Thoracic aorta (tissue), 2 donors: ENCODE measurements around the gene ENTPD6. TPM values are rescaled to one million over a fixed set of nuclear protein-coding genes. Genes with fewer than 3 reads are reported as not detected.

ENCODE experiments used
- ATAC-seq: fragments of 150-250 bp; one replicate; pipeline ENCODE4 v1.8.0; 2017; ENCODE audit warnings: low read depth; ENCODE audit not compliant: insufficient number of reproducible peaks, low FRiP score
- DNase-seq: peaks from one replicate; pipeline ENCODE4 v3.0.0-alpha.2; 2020; ENCODE audit warnings: low spot score
- H3K27ac ChIP-seq, 2 donors: fragments of 200-600 bp; sonication (generic); 1 replicate in 1 of 2; 2 replicates in 1 of 2; pipeline ENCODE4 v1.5.1; 2016; ENCODE audit warnings: mild to moderate bottlenecking in 2 of 2, moderate library complexity in 2 of 2
- H3K27me3 ChIP-seq: fragments of 200-600 bp; sonication (generic); replicated peaks from 2 replicates; pipeline ENCODE4 v1.6.0; 2016; ENCODE audit warnings: mild to moderate bottlenecking; ENCODE audit not compliant: insufficient read depth
- H3K36me3 ChIP-seq: fragments of 200-600 bp; sonication (generic); one replicate; pipeline ENCODE4 v1.5.1; 2016
- H3K4me1 ChIP-seq, 2 donors: fragments of 200-600 bp; sonication (generic); 1 replicate in 1 of 2; 2 replicates in 1 of 2; pipeline versions ENCODE4 v1.5.1 to v1.6.0; 2016; ENCODE audit warnings: low read depth in 2 of 2, mild to moderate bottlenecking in 1 of 2; ENCODE audit not compliant: control insufficient read depth in 1 of 2
- H3K4me3 ChIP-seq: fragments of 200-600 bp; sonication (generic); 2 replicates; pipeline ENCODE4 v1.5.1; 2016; ENCODE audit warnings: mild to moderate bottlenecking
- H3K9me3 ChIP-seq: fragments of 200-600 bp; sonication (generic); 2 replicates; pipeline ENCODE4 v1.5.1; 2016
- total RNA-seq, 2 donors: library from RNA; depleted of rRNA; stranded (reverse); fragments of >200 nt; gene quantifications; one replicate each; pipeline versions ENCODE4 v1.1.0 to v1.2.3, GENCODE V29; 2016
- TF ChIP-seq, protein P1 (sequence below): fragments of 200-600 bp; sonication (generic); IDR thresholded peaks from one replicate; pipeline ENCODE4 v1.5.1; 2019; ENCODE audit warnings: antibody characterized with exemption

The ENTPD6 gene
- total RNA-seq, 2 donors from 2014 or later: 82.0 to 107 TPM

DNA sequence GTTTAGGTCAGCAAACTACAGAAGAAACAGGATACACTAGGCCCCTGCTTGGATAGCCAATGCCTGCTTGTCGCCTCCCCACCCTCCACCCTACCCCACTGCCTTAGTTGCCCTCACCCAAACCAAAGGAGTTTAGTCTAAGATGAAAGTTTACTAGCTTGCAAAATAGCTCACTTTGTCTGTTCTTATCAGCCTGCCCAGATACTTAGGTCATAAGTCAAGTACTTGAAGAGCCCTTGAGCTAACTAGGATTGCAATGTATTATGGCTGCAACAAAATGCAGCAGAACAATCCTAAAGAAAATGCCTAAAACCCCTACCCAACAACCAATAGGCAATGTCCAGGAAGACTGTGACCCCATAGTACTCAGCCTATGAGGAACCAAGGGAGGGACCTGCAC, 7.3 kb upstream of the ENTPD6 start:
- no peak for ATAC-seq
- Histone ChIP-seq H3K4me3 (no peak overlapping the region), H3K9me3 (no peaks in the 10 kb centered on the region), H3K36me3 (no peaks in the 10 kb centered on the region), H3K27me3 (no peaks in the 10 kb centered on the region), H3K4me1 (peaks cover 0 to 16% of the 10 kb centered on the region in 2 donors), H3K27ac (no peak overlapping the region)
- TF ChIP-seq, protein P1, sequence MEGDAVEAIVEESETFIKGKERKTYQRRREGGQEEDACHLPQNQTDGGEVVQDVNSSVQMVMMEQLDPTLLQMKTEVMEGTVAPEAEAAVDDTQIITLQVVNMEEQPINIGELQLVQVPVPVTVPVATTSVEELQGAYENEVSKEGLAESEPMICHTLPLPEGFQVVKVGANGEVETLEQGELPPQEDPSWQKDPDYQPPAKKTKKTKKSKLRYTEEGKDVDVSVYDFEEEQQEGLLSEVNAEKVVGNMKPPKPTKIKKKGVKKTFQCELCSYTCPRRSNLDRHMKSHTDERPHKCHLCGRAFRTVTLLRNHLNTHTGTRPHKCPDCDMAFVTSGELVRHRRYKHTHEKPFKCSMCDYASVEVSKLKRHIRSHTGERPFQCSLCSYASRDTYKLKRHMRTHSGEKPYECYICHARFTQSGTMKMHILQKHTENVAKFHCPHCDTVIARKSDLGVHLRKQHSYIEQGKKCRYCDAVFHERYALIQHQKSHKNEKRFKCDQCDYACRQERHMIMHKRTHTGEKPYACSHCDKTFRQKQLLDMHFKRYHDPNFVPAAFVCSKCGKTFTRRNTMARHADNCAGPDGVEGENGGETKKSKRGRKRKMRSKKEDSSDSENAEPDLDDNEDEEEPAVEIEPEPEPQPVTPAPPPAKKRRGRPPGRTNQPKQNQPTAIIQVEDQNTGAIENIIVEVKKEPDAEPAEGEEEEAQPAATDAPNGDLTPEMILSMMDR: no peak
- no peak for DNase-seq

DNA sequence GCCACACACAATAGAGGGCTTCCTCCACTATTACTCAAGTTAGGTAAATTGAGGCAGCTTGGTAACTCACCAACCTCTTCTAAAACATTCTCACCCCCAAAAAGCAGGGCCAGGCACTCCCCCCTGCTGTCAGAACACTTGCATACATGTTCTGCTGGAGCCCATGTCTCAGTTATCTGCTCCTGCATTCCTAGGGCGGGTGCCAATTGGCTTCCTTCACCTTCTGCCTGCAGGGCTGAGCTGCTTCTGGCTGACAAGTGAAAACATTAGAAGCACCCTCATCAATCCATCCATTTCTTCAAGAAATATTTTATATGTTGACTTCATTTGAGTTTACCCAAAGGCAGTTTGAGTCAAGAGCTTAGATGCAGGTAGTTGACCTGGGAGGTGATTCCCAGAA, 4.5 kb upstream of the ENTPD6 start:
- DNase-seq: no peak
- Histone ChIP-seq H3K36me3 (no peaks in the 10 kb centered on the region), H3K4me3 (no peak overlapping the region), H3K27ac (no peak overlapping the region), H3K27me3 (no peaks in the 10 kb centered on the region), H3K9me3 (no peaks in the 10 kb centered on the region), H3K4me1 (peaks cover 0 to 22% of the 10 kb centered on the region in 2 donors)
- TF ChIP-seq, protein P1: no peak
- no peak for ATAC-seq

DNA sequence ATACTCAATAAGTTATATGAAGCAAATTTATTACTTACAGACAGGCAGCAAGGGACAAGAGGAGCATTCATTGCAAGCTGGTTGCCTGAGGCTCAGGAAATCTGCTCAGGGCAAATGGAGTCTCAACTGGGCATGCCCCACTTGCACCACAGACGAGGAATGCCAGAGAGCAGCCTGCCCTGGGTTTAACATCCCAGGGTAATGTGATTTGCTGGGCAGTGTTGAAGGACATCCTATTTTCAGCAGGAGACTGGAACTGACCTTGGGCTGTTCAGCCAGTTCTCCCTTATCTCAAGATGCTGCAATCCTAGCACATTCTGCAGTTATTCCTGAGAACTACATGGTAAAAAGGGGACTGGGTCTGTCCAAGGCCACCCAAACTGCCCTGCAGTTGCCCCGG, 3.8 kb upstream of the ENTPD6 start:
- H3K27ac ChIP-seq: no peak overlapping the region
- peaks cover 3 to 28% of the 10 kb centered on the region in 2 donors for H3K4me1 ChIP-seq
- no peak for ATAC-seq
- H3K36me3 ChIP-seq: no peaks in the 10 kb centered on the region
- no peaks in the 10 kb centered on the region for H3K9me3 ChIP-seq
- H3K4me3 ChIP-seq: no peak overlapping the region
- no peaks in the 10 kb centered on the region for H3K27me3 ChIP-seq
- TF ChIP-seq, protein P1: no peak
- DNase-seq: no peak

DNA sequence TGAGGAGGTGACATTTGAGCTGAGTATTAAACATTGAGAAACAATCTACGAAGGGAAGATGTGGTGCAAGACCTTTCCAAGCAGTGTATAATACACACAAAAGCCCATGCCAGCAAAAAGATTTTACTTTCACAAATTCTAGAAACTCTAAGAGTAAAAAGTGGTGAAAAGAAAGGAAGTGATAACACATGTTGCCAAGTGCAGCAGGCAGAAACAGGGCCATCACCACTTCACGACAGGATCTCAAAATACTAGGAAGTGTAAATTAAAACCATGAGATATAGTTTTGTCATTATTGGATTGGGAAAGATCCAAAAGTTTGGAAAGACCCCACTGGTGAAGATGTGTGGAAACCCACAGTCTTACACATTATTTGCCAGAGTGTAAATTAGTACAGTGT, 1.7 kb upstream of the ENTPD6 start:
- Histone ChIP-seq H3K36me3 (no peaks in the 10 kb centered on the region), H3K27ac (no peak overlapping the region), H3K9me3 (no peaks in the 10 kb centered on the region), H3K27me3 (no peaks in the 10 kb centered on the region), H3K4me1 (peaks cover 8 to 48% of the 10 kb centered on the region in 2 donors), H3K4me3 (no peak overlapping the region)
- no peak for DNase-seq
- TF ChIP-seq, protein P1: no peak
- no peak for ATAC-seq

DNA sequence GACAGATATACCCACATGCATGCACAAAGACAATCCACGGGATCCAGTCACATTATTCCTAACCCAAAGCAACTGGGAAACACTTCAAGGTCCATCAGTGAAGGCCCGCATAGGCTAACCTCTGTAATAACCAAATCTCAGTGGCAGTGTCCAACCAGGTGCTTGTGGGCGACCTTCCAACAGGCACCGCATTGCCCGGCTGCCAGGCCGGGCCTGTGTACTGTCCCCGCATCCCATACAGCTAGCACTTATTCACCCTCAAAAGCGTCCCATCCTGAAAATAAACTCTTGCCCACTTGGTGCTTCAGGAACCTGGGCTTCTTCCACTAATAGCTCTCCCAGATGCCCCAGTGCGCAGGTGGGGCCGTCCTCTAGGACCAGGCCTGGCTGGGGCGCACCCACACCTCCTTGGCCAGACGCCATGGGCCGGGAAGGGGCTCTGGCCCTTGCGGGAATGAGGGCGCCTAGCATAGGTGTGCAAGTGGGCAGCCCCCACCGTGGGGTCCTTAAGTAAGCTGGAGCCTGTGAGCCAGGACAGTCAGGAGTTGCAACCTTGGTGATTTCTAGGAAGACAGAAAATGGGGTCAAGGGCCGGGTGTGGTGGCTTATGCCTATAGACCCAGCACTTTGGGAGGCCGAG, 1.1 kb upstream of the ENTPD6 start:
- Histone ChIP-seq H3K4me1 (peaks cover 8 to 54% of the 10 kb centered on the region in 2 donors), H3K27me3 (no peaks in the 10 kb centered on the region), H3K4me3 (peak overlapping the region; percentile 91), H3K36me3 (no peaks in the 10 kb centered on the region), H3K27ac (peak overlapping the region in 1 of 2 donors; percentile 86), H3K9me3 (no peaks in the 10 kb centered on the region)
- TF ChIP-seq, protein P1: no peak
- DNase-seq (no peak), ATAC-seq (no peak)
